Vagina (tissue), 2 donors: ENCODE measurements around the gene CRYGB. TPM values are rescaled to one million over a fixed set of nuclear protein-coding genes. Genes with fewer than 3 reads are reported as not detected.
"Not testable (repeated sequence)": the region's sequence is repeated elsewhere in the genome, so short reads cannot be mapped to it uniquely, and the experiment has no call there.

Experiments used
- DNase-seq, 2 donors: peaks; one replicate each; pipeline ENCODE4 v3.0.0-alpha.2; 2017; ENCODE audit errors: extremely low spot score in 2 of 2
- H3K27ac ChIP-seq: fragments of 200-600 bp; sonication (generic); one replicate; pipeline ENCODE4 v1.5.1; 2019
- H3K27me3 ChIP-seq: fragments of 200-600 bp; sonication (generic); one replicate; pipeline ENCODE4 v1.5.1; 2019
- H3K36me3 ChIP-seq, 2 donors: fragments of 200-600 bp; sonication (generic); one replicate each; pipeline ENCODE4 v1.5.1; 2017 to 2019
- H3K4me1 ChIP-seq: fragments of 200-600 bp; sonication (generic); one replicate; pipeline ENCODE4 v1.5.1; 2019
- H3K4me3 ChIP-seq, 2 donors: fragments of 200-600 bp; sonication (generic); 1 replicate in 1 of 2; 2 replicates in 1 of 2; pipeline ENCODE4 v1.5.1; 2016 to 2019
- H3K9me3 ChIP-seq: fragments of 200-600 bp; sonication (generic); one replicate; pipeline ENCODE4 v1.5.1; 2019
- CTCF ChIP-seq, 3 experiments: fragments of 450-650 bp in 2 of 3; fragments of 200-600 bp in 1 of 3; sonication (generic) in 1 of 3; IDR thresholded peaks; one replicate each; pipeline ENCODE4 v1.5.1; 2017 to 2019; ENCODE audit warnings: antibody characterized with exemption in 3 of 3, mild to moderate bottlenecking in 2 of 3, moderate library complexity in 2 of 3
- POLR2A ChIP-seq, 2 donors: fragments of 450-650 bp; IDR thresholded peaks; one replicate each; pipeline ENCODE4 v1.6.1; 2017; ENCODE audit warnings: antibody characterized with exemption in 2 of 2, mild to moderate bottlenecking in 2 of 2, moderate library complexity in 2 of 2
- POLR2AphosphoS5 ChIP-seq, 2 donors: sonication (generic); formaldehyde crosslinking; IDR thresholded peaks; one replicate each; pipeline ENCODE4 v1.9.0; 2017; ENCODE audit warnings: antibody characterized with exemption in 2 of 2, mild to moderate bottlenecking in 2 of 2, low read depth in 1 of 2; ENCODE audit not compliant: insufficient read depth in 1 of 2
- intact Hi-C: fragments of 100-400 bp; cut with DNase I; formaldehyde crosslinking; loops from one replicate; pipeline ENCODE4 v1.15.1; 2023
- total RNA-seq: library from RNA; depleted of rRNA; stranded (reverse); fragments of >200 nt; gene quantifications from one replicate; pipeline ENCODE4 v1.2.3, GENCODE V29; 2016

CRYGB gene
- total RNA-seq, 1 donor from 2014 or later, result not detected

GRCh38 chr2:208128136-208128535 lies 17.8 kb downstream of the CRYGB start:
- no peak for TF ChIP-seq POLR2A (IDR thresholded peaks at IDR 0.05)
- no peak for TF ChIP-seq CTCF (IDR thresholded peaks at IDR 0.05)
- TF ChIP-seq POLR2AphosphoS5 (IDR thresholded peaks at IDR 0.05; ENCODE audit: insufficient read depth in 1 of 2, low read depth in 1 of 2), result no peak
- Histone ChIP-seq H3K4me3 (no peak overlapping the region), H3K9me3 (no peaks in the 10 kb centered on the region), H3K27ac (no peak overlapping the region), H3K27me3 (no peaks in the 10 kb centered on the region), H3K36me3 (no peaks in the 10 kb centered on the region), H3K4me1 (peaks cover 7% of the 10 kb centered on the region)
- intact Hi-C loops, result no loop called here
- DNase-seq, result peak in 1 of 2 donors; percentile 27

DNA sequence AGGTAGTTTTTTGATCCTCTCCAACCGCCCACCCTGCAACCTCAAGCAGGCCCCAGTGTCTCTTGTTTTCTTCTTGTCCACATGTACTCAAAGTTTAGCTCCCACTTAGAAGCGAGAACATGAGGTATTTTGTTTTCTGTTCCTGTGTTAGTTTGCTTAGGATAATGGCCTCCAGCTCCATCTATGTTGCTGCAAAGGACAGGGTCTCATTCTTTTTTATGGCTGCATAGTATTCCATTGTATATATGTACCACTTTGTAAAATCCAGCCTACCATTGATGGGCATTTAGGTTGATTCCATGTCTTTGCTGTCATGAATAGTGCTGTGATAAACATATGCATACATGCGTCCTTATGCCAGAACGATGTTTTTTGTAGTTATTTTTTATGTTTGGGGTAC lies 18.9 kb downstream of the CRYGB start:
- intact Hi-C loops, result no loop called here
- TF ChIP-seq CTCF (IDR thresholded peaks at IDR 0.05), result no peak
- Histone ChIP-seq H3K9me3 (no peaks in the 10 kb centered on the region), H3K27ac (no peak overlapping the region), H3K4me3 (no peak overlapping the region), H3K4me1 (peaks cover 7% of the 10 kb centered on the region), H3K36me3 (no peaks in the 10 kb centered on the region), H3K27me3 (no peaks in the 10 kb centered on the region)
- DNase-seq, result peak in 1 of 2 donors; percentile 10

DNA sequence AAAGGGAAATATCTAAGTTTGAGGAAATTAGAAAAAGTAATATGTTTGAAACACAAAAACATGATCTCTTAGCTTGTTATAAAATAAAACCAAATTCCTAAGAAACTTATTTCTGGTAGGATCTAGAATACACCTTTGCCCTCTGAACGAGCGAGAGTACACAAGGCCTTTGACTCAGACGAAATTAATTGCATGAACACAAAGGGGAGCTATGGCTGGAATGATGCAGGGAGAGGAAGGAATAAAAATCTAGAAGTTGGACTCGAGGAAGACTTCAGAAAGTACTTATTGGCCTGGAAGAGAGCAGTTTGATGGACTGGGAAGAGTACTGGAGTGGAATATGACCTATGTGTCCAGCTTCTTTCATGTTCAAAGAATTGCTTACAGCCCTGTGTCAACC lies 20.7 kb downstream of the CRYGB start:
- TF ChIP-seq POLR2AphosphoS5 (IDR thresholded peaks at IDR 0.05; ENCODE audit: insufficient read depth in 1 of 2, low read depth in 1 of 2) (no peak), POLR2A (IDR thresholded peaks at IDR 0.05) (no peak), CTCF (IDR thresholded peaks at IDR 0.05) (no peak)
- H3K36me3 ChIP-seq, result no peaks in the 10 kb centered on the region
- intact Hi-C loops, result no loop called here
- H3K4me1 ChIP-seq, result peaks cover 7% of the 10 kb centered on the region
- peak in 1 of 2 donors; percentile 3 for DNase-seq
- H3K27me3 ChIP-seq, result no peaks in the 10 kb centered on the region
- no peak overlapping the region for H3K27ac ChIP-seq
- H3K9me3 ChIP-seq, result no peaks in the 10 kb centered on the region
- H3K4me3 ChIP-seq, result no peak overlapping the region

DNA sequence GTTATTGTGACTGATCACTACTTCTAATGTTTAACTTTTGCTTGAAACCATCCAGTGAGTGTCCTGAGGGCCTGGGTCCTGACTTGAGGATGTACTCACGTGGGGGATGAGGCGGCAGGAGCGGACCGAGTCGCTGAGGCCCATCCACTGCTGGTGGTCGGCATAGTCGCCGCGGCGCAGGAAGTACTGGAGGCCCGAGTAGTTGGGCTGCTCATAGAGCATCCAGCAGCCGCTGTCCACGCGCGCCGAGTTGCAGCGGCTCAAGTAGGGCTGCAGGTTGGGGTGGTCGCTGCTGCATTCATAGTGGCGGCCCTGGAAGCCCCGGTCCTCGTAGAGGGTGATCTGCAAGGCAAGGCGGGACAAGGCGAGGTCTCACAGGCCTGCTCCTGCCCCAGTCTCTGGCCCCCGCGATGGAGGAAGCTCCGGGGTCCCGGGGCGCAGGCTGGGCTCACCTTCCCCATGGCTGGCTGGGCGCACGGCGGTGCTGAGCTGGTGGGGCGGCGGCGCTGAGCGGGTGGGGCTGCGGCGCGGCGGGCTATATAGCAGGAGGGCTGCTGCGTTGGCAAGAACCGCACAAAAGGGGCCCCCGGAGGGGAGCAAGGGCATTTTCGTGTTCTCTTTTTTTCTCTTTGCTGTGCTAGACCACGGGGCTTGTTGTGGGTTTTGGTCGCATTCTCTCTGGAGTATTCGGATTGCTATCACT lies 21.8 kb downstream of the CRYGB start, which contains the start of gene CRYGD:
CRYGD (minus strand) TSS at position 512 of the 703 bp plus-strand sequence; CDS start at position 461, 51 bp downstream.
- H3K4me3 ChIP-seq, intact Hi-C loops, H3K36me3 ChIP-seq: not testable (repeated sequence)

DNA sequence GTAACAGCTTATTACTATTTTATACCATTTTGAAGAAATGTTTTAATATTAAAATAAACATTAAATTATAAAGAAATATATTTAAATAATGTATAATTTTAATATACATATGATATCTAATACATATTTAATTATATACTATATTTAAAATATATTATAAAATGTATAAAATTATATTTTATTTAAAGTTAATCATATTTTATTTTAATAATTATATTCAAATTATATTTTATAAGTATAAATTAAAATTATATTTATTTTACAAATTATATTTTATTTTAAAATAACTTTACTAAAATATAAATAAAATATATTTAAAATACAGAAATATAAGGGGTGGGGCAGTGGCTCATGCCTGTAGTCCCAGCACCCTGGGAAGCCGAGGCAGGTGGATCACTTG lies 23.7 kb downstream of the CRYGB start:
- no peaks in the 10 kb centered on the region for H3K9me3 ChIP-seq
- H3K36me3 ChIP-seq, result no peaks in the 10 kb centered on the region
- peaks cover 7% of the 10 kb centered on the region for H3K4me1 ChIP-seq
- no peaks in the 10 kb centered on the region for H3K27me3 ChIP-seq
- no peak overlapping the region for H3K27ac ChIP-seq
- TF ChIP-seq CTCF (IDR thresholded peaks at IDR 0.05), result no peak
- TF ChIP-seq POLR2A (IDR thresholded peaks at IDR 0.05), result no peak
- TF ChIP-seq POLR2AphosphoS5 (IDR thresholded peaks at IDR 0.05; ENCODE audit: insufficient read depth in 1 of 2, low read depth in 1 of 2), result no peak
- intact Hi-C loops, result no loop called here
- no peak overlapping the region for H3K4me3 ChIP-seq
- DNase-seq, result no peak

More for the DNA sequence above, 21.8 kb downstream of the CRYGB start, which contains the start of gene CRYGD:
- peak in 1 of 2 donors; percentile 40 for DNase-seq
- not testable (repeated sequence) for H3K27ac ChIP-seq, H3K4me1 ChIP-seq, H3K27me3 ChIP-seq, H3K9me3 ChIP-seq
